ENCODE data around the gene ZNHIT1.
"Not testable (repeated sequence)": the region's sequence is repeated elsewhere in the genome, so short reads cannot be mapped to it uniquely, and the experiment has no call there.

Gene ZNHIT1

GRCh38 chr7:101195884-101196283 lies 22.1 kb upstream of the ZNHIT1 start:
- TF ChIP-seq CTCF (IDR thresholded peaks at IDR 0.05; ENCODE audit: borderline replicate concordance, insufficient read depth, low read depth, low read length): no peak
- H3K4me3 ChIP-seq (ENCODE audit: low read depth, low read length): no peak overlapping the region

- no peak overlapping the region for H3K4me3 ChIP-seq (ENCODE audit: low read depth, low read length)
- no peak for TF ChIP-seq CTCF (IDR thresholded peaks at IDR 0.05; ENCODE audit: borderline replicate concordance, insufficient read depth, low read depth, low read length)
Measured at GRCh38 chr7:101197991-101198390, 20.0 kb upstream of the ZNHIT1 start.

GRCh38 chr7:101198476-101198875 lies 19.5 kb upstream of the ZNHIT1 start:
- H3K4me3 ChIP-seq (ENCODE audit: low read depth, low read length): no peak overlapping the region
- TF ChIP-seq CTCF (IDR thresholded peaks at IDR 0.05; ENCODE audit: borderline replicate concordance, insufficient read depth, low read depth, low read length): no peak

GRCh38 chr7:101199522-101199921 lies 18.4 kb upstream of the ZNHIT1 start:
- not testable (repeated sequence) for H3K4me3 ChIP-seq (ENCODE audit: low read depth, low read length)

GRCh38 chr7:101200504-101200861 lies 17.5 kb upstream of the ZNHIT1 start:
- H3K4me3 ChIP-seq (ENCODE audit: low read depth, low read length): no peak overlapping the region
- TF ChIP-seq CTCF (IDR thresholded peaks at IDR 0.05; ENCODE audit: borderline replicate concordance, insufficient read depth, low read depth, low read length): no peak

- no peak within 1 kb of the TSS for H3K4me3 ChIP-seq (ENCODE audit: low read depth, low read length)
Measured at GRCh38 chr7:101200862-101201599, 16.9 kb upstream of the ZNHIT1 start, which contains the start of gene MOGAT3. MOGAT3 (minus strand) TSS chr7:101201036; CDS start chr7:101200854, 182 bp downstream.

More at GRCh38 chr7:101200862-101201599, 16.9 kb upstream of the ZNHIT1 start, which contains the start of gene MOGAT3:
- no peak for TF ChIP-seq CTCF (IDR thresholded peaks at IDR 0.05; ENCODE audit: borderline replicate concordance, insufficient read depth, low read depth, low read length)
